PC-3 (cell line): Measurements from ENCODE around the gene SEC61A2. TPM values are rescaled to one million over a fixed set of nuclear protein-coding genes. Genes with fewer than 3 reads are reported as not detected.

ENCODE experiments used
- ATAC-seq: fragments of 200-7000 bp; cut with Tn5 transposase; 2 replicates; pipeline ENCODE4 v1.9.1; 2020; ENCODE audit warnings: mild to moderate bottlenecking, moderate library complexity
- BruUV-seq: library from RNA; stranded (reverse); fragments of 400-500 nt; replicated peaks from 2 replicates; lab custom pipeline; 2021; lab: Mats Ljungman, UMichigan
- CTCF ChIA-PET: fragments of 300-600 bp; sonication (Branson Sonifier 250); formaldehyde crosslinking; loops from one replicate; lab custom pipeline; 2022; ENCODE audit warnings: antibody characterized with exemption; lab: Charles Lee
- POLR2A ChIA-PET: fragments of 300-600 bp; sonication (Branson Sonifier 250); formaldehyde crosslinking; loops from one replicate; lab custom pipeline; 2022; ENCODE audit warnings: antibody characterized with exemption; ENCODE audit not compliant: unreplicated experiment; lab: Charles Lee
- DNase-seq: peaks from one replicate; pipeline ENCODE4 v3.0.0-alpha.2; 2015
- H2AFZ ChIP-seq: fragments of 300-600 bp; sonication (generic); 2 replicates; pipeline ENCODE4 v1.6.0; 2016; ENCODE audit warnings: antibody characterized with exemption, low read length
- H3F3A ChIP-seq: fragments of 300-600 bp; sonication (generic); one replicate; pipeline ENCODE4 v1.6.0; 2017; ENCODE audit warnings: antibody characterized with exemption, low read length, control low read depth, mild to moderate bottlenecking; ENCODE audit not compliant: unreplicated experiment
- H3K27ac ChIP-seq: fragments of 300-600 bp; sonication (generic); 2 replicates; pipeline ENCODE4 v1.5.1; 2016; ENCODE audit warnings: mild to moderate bottlenecking, low read length
- H3K27me3 ChIP-seq: fragments of 300-600 bp; sonication (generic); 2 replicates; pipeline ENCODE4 v1.6.1; 2016; ENCODE audit warnings: low read length, mixed read lengths
- H3K36me3 ChIP-seq: fragments of 300-600 bp; sonication (generic); 2 replicates; pipeline ENCODE4 v1.6.1; 2016; ENCODE audit warnings: low read depth, mixed run types, low read length, mixed read lengths
- H3K4me1 ChIP-seq: fragments of 300-600 bp; sonication (generic); 2 replicates; pipeline ENCODE4 v1.5.1; 2016; ENCODE audit warnings: low read length; ENCODE audit not compliant: insufficient read depth
- H3K4me2 ChIP-seq: fragments of 300-600 bp; sonication (generic); 2 replicates; pipeline ENCODE4 v1.6.0; 2016; ENCODE audit warnings: low read length
- H3K4me3 ChIP-seq: fragments of 300-600 bp; sonication (generic); 2 replicates; pipeline ENCODE4 v1.5.1; 2016; ENCODE audit warnings: mild to moderate bottlenecking, low read length, mixed read lengths
- H3K79me2 ChIP-seq: fragments of 300-600 bp; sonication (generic); 2 replicates; pipeline ENCODE4 v1.6.1; 2017; ENCODE audit warnings: low read length, mixed read lengths
- H3K9ac ChIP-seq: fragments of 300-600 bp; sonication (generic); 2 replicates; pipeline ENCODE4 v1.6.0; 2016; ENCODE audit warnings: mild to moderate bottlenecking, low read length
- H3K9me2 ChIP-seq: fragments of 300-600 bp; sonication (generic); replicated peaks from 2 replicates; pipeline ENCODE4 v1.6.1; 2016; ENCODE audit warnings: mixed run types, low read length, mixed read lengths
- H3K9me3 ChIP-seq: fragments of 300-600 bp; sonication (generic); 2 replicates; pipeline ENCODE4 v1.6.1; 2016; ENCODE audit warnings: low read length, mixed read lengths
- H4K20me1 ChIP-seq: fragments of 300-600 bp; sonication (generic); 2 replicates; pipeline ENCODE4 v1.6.1; 2016; ENCODE audit warnings: low read length, mixed read lengths
- CTCF ChIP-seq: fragments of 300-600 bp; sonication (generic); conservative IDR thresholded peaks from 2 replicates; pipeline ENCODE4 v1.5.1; 2017; ENCODE audit warnings: antibody characterized with exemption, low read depth, mild to moderate bottlenecking, low read length
- EZH2 ChIP-seq: fragments of 300-600 bp; sonication (generic); IDR thresholded peaks from one replicate; pipeline ENCODE4 v1.6.1; 2017; ENCODE audit warnings: antibody characterized with exemption, mild to moderate bottlenecking, low read length; ENCODE audit not compliant: unreplicated experiment
- EZH2phosphoT487 ChIP-seq: fragments of 300-600 bp; sonication (generic); IDR thresholded peaks from 2 replicates; pipeline ENCODE4 v1.6.1; 2018; ENCODE audit warnings: mild to moderate bottlenecking, antibody characterized with exemption, low read length, borderline replicate concordance
- intact Hi-C: fragments of 100-400 bp; cut with micrococcal nuclease; formaldehyde crosslinking; loops from 2 replicates; pipeline ENCODE4 v1.9.0; 2023
- total RNA-seq: library from RNA; depleted of rRNA; stranded (reverse); fragments of >200 nt; gene quantifications from 2 replicates; pipeline ENCODE4 v1.2.3, GENCODE V29; 2014

SEC61A2 gene
- total RNA-seq, 1 experiment from 2014 or later, result 5.5 TPM

DNA sequence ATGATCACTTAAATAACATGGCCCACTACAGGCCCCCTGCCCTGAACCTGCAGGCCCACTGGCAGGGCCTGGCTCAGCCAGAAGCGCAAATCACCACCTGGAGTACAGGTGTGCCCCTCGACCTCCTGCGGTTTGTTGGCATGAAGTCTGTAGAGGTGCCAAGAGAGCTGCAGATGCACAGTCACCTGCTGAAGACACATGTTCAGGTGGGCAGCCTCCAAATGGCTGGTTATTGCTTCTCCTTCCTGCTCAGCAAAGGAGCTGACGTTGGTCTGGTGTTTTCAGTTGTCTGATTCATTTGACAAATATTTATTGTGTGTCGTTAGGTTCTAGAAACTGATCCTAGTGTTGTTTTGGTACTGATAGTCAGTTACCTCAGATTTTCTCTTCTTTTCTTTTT is 31.7 kb upstream of the SEC61A2 start:
- no peak overlapping the region for H3K4me2 ChIP-seq
- peak overlapping the region; percentile 25; the same call in 1 of the 2 replicates for H3K27ac ChIP-seq
- DNase-seq, result peak; percentile 58

DNA sequence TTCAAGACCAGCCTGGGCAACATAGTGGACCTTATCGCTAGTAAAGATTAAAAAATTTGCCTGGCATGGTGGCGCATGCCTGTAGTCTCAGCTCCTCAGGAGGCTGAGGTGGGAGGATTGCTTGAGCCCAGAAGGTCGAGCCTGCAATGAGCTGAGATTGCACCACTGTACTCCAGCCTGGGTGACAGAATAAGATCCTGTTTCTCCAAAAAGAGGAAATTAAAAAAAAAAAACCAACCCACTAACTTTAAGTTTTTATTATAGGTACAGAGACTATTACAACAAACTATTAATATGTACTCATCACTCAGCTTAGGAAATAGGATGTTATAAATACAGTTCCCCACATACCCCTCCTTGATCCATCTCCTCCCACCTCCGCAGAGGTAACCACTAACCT is 30.5 kb upstream of the SEC61A2 start:
- Histone ChIP-seq H2AFZ (no peak overlapping the region), H3K9ac (no peak overlapping the region), H3K79me2 (no peaks in the 10 kb centered on the region), H3K4me3 (no peak overlapping the region), H3K9me3 (no peaks in the 10 kb centered on the region), H3K36me3 (no peaks in the 10 kb centered on the region), H3K4me1 (peaks cover 11% of the 10 kb centered on the region), H4K20me1 (no peaks in the 10 kb centered on the region), H3F3A (no peaks in the 10 kb centered on the region), H3K4me2 (no peak overlapping the region), H3K27ac (no peak overlapping the region), H3K9me2 (no peaks in the 10 kb centered on the region), H3K27me3 (no peaks in the 10 kb centered on the region)
- DNase-seq (no peak), ATAC-seq (no peak)
- no TSS peak for BruUV-seq
- TF ChIP-seq CTCF (no peak), EZH2phosphoT487 (no peak), EZH2 (no peak)
- intact Hi-C loops, result no loop called here
- ChIA-PET POLR2A (no interaction called here), CTCF (no interaction called here)

More for the DNA sequence above, 31.7 kb upstream of the SEC61A2 start:
- ChIA-PET CTCF (no interaction called here), POLR2A (no interaction called here)
- no peak overlapping the region for H3K4me3 ChIP-seq
- no peaks in the 10 kb centered on the region for H3K27me3 ChIP-seq
- no peaks in the 10 kb centered on the region for H3F3A ChIP-seq
- peaks cover 11% of the 10 kb centered on the region for H3K4me1 ChIP-seq
- H4K20me1 ChIP-seq, result no peaks in the 10 kb centered on the region
- TF ChIP-seq EZH2 (no peak), EZH2phosphoT487 (no peak), CTCF (no peak)
- BruUV-seq, result no TSS peak
- H3K36me3 ChIP-seq, result no peaks in the 10 kb centered on the region
- H2AFZ ChIP-seq, result no peak overlapping the region
- no peaks in the 10 kb centered on the region for H3K9me3 ChIP-seq
- peak; percentile 81 for ATAC-seq
- intact Hi-C loops, result no loop called here
- H3K9ac ChIP-seq, result no peak overlapping the region
- no peaks in the 10 kb centered on the region for H3K9me2 ChIP-seq
- no peaks in the 10 kb centered on the region for H3K79me2 ChIP-seq

GRCh38 chr10:12103802-12104201 is 25.7 kb upstream of the SEC61A2 start:
- H3K9me3 ChIP-seq, result no peaks in the 10 kb centered on the region
- no peaks in the 10 kb centered on the region for H3K36me3 ChIP-seq
- H3K79me2 ChIP-seq, result no peaks in the 10 kb centered on the region
- no peak overlapping the region for H3K9ac ChIP-seq
- TF ChIP-seq EZH2phosphoT487 (no peak), CTCF (no peak), EZH2 (no peak)
- no peak overlapping the region for H3K4me2 ChIP-seq
- H3F3A ChIP-seq, result no peaks in the 10 kb centered on the region
- no peak overlapping the region for H3K27ac ChIP-seq
- ChIA-PET POLR2A (no interaction called here), CTCF (no interaction called here)
- H4K20me1 ChIP-seq, result no peaks in the 10 kb centered on the region
- ATAC-seq, result no peak
- no TSS peak for BruUV-seq
- no peaks in the 10 kb centered on the region for H3K27me3 ChIP-seq
- no peak overlapping the region for H3K4me3 ChIP-seq
- H3K9me2 ChIP-seq, result no peaks in the 10 kb centered on the region
- no peak overlapping the region for H2AFZ ChIP-seq
- no peak for DNase-seq
- intact Hi-C loops, result no loop called here
- no peaks in the 10 kb centered on the region for H3K4me1 ChIP-seq
